ENCODE measurements around the gene POFUT1. TPM values are rescaled to one million over a fixed set of nuclear protein-coding genes. Genes with fewer than 3 reads are reported as not detected.
"Not testable (repeated sequence)": the region's sequence is repeated elsewhere in the genome, so short reads cannot be mapped to it uniquely, and the experiment has no call there.

Gene POFUT1
- total and polyA plus RNA-seq, 5 donors, result 16.6 to 29.3 (median 27.6) TPM

DNA sequence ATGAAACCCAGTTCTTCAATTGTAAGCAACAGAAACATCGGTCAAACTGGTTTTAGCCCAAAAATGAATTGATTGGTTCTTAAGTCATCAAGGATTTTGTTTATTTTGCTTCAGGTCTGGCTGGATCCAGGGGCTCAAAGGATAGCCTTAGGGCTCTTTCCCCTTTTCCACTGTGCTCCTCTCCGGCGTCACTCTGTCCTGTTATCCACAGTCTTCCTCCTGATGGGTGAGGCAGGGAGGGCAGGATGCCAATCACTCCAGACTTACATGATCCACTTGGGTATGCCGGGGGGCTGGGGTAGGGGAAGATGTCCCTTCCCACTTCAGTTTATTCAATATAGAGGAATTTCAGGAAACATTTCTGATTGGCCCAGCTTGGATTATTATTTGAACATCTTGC lies 40.1 kb upstream of the POFUT1 start:
- Histone ChIP-seq H3K27me3 (ENCODE audit: control insufficient read depth, insufficient read depth) (no peaks in the 10 kb centered on the region), H3K9me3 (ENCODE audit: control insufficient read depth, low read length) (no peaks in the 10 kb centered on the region), H3K4me1 (ENCODE audit: control insufficient read depth, insufficient read depth, low read length) (no peaks in the 10 kb centered on the region), H3K4me3 (ENCODE audit: low read length) (no peak overlapping the region), H3K27ac (ENCODE audit: low read length) (no peak overlapping the region)
- 93% methylated on average over 4 of the region's 4 CpGs for WGBS
- intact Hi-C loops (cut with DNase I), result no loop called here
- ATAC-seq (no peak), DNase-seq (no peak)

DNA sequence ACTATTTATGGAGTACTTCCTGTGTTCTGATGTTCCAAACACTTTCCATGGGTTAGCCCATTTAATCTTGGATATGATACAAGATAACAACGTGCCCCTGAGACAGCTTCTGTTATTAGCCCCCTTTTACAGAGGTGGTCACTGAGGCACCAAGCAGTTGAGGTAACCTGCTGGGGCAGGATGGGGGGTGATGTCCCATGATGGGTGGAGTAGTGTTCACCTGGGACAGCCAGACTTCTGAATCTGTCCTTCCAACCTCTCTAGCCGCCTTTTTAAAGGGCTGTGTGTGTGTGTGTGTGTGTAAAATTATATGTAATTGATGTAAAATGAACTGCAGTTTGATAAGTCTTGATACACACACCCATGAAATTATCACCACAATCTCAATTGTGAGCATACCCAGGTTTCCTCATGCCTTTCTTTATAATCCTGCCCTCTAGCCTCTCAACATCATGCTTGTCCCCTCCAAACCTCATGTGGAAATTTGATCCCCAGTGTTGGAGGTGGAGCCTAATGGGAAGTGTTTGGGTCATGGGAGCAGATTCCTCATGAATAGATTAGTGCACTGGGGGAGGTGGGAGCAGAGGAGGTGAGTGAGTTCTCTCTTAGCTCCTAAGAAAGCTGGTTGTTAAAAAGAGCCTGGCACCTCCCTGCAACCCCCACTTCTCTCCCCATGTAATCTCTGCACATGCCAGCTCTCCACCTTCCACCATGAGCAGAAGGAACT lies 39.3 kb upstream of the POFUT1 start:
- DNase-seq (no peak), ATAC-seq (no peak)
- Histone ChIP-seq H3K9me3 (ENCODE audit: control insufficient read depth, low read length) (no peaks in the 10 kb centered on the region), H3K4me3 (ENCODE audit: low read length) (no peak overlapping the region), H3K27me3 (ENCODE audit: control insufficient read depth, insufficient read depth) (no peaks in the 10 kb centered on the region), H3K4me1 (ENCODE audit: control insufficient read depth, insufficient read depth, low read length) (no peaks in the 10 kb centered on the region), H3K27ac (ENCODE audit: low read length) (no peak overlapping the region)
- intact Hi-C loops (cut with DNase I), result no loop called here
- WGBS, result 62% methylated on average over 2 of the region's 2 CpGs

DNA sequence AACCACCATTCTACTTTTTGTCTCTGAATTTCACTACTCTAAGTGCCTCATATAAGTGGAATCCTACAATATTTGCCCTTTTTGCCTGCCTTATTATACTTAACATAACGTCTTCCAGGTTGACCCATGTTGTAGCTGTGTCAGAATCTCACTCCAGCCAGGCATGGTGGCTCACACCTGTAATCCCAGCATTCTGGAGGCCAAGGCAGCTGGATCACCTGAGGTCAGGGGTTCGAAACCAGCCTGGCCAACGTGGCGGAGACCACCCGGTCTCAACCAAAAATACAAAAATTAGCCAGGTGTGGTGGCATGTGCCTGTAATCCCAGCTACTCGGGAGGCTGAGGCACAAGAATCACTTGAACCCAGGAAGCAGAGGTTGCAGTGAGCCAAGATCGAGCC lies 30.0 kb upstream of the POFUT1 start:
- H3K4me1 ChIP-seq (ENCODE audit: control insufficient read depth, insufficient read depth, low read length); H3K27ac ChIP-seq (ENCODE audit: low read length); H3K9me3 ChIP-seq (ENCODE audit: control insufficient read depth, low read length); ATAC-seq; DNase-seq; intact Hi-C loops (cut with DNase I); H3K27me3 ChIP-seq (ENCODE audit: control insufficient read depth, insufficient read depth); H3K4me3 ChIP-seq (ENCODE audit: low read length): not testable (repeated sequence)
- 95% methylated on average over 7 of the region's 7 CpGs for WGBS

DNA sequence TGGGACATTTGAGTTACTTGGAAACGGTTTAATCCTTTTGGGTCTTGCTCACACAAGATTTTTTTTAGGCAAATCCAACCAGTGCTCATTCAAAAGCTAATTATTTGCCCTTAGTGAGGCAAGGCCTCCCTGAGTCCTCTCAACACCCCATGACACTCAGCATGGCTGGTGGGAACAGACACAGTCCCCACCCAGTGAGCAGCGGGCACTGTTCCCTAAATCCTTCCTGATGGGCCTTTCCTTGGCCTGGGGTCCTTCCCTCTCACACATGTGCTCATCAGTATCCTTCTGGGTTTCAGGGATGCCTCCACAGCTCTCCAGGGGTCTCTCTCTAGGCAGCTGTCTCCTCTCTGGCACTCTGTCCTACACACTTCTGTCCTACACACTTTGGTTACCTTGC lies 28.2 kb upstream of the POFUT1 start:
- intact Hi-C loops (cut with DNase I), result no loop called here
- no peak overlapping the region for H3K4me3 ChIP-seq (ENCODE audit: low read length)
- ATAC-seq (no peak), DNase-seq (no peak)
- no peaks in the 10 kb centered on the region for H3K27me3 ChIP-seq (ENCODE audit: control insufficient read depth, insufficient read depth)
- no peak overlapping the region for H3K27ac ChIP-seq (ENCODE audit: low read length)
- no peaks in the 10 kb centered on the region for H3K9me3 ChIP-seq (ENCODE audit: control insufficient read depth, low read length)
- WGBS, result 86% methylated on average over 2 of the region's 2 CpGs
- H3K4me1 ChIP-seq (ENCODE audit: control insufficient read depth, insufficient read depth, low read length), result no peaks in the 10 kb centered on the region

DNA sequence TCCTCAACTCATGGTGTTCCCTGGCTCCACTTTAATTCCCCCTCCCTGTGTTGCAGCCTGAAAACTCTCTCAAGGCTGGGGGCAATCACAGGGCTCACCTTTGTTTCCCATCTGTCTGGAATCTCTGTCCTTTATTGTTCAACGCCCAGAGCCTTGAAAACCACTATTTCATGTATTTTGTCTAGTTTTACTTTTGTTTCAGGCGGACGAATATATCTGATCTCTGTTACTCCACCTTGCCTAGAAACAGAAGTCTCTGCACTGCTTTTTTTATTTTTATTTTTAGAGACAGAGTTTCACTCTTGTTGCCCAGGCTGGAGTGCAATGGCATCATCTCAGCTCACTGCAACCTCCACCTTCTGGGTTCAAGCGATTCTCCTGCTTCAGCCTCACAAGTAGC lies 27.7 kb upstream of the POFUT1 start:
- Histone ChIP-seq H3K4me3 (ENCODE audit: low read length) (no peak overlapping the region), H3K9me3 (ENCODE audit: control insufficient read depth, low read length) (no peaks in the 10 kb centered on the region), H3K27ac (ENCODE audit: low read length) (no peak overlapping the region), H3K27me3 (ENCODE audit: control insufficient read depth, insufficient read depth) (no peaks in the 10 kb centered on the region), H3K4me1 (ENCODE audit: control insufficient read depth, insufficient read depth, low read length) (no peaks in the 10 kb centered on the region)
- 93% methylated on average over 4 of the region's 4 CpGs for WGBS
- ATAC-seq, result no peak
- DNase-seq, result no peak
- intact Hi-C loops (cut with DNase I), result no loop called here

DNA sequence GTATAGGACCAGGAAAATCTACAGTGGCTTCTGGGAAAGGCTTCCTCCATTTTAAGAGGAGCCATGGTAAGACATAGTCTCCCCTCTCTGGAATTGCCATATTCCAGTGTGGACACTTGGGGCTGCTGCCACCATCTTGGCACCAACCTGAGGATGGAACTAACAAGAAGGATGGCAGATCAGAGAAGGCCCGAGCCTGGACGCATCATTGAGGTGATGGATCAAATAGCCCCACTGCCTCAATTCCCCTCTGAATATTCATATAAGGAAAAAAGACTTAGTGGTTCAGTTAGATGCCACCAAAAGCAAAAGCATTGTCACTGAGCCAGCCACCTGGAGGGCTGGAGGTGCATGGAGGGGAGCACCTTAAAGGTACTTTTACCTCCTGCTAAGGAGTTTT lies 26.1 kb upstream of the POFUT1 start:
- no peak overlapping the region for H3K27ac ChIP-seq (ENCODE audit: low read length)
- DNase-seq, result no peak
- H3K4me3 ChIP-seq (ENCODE audit: low read length), result no peak overlapping the region
- no peaks in the 10 kb centered on the region for H3K4me1 ChIP-seq (ENCODE audit: control insufficient read depth, insufficient read depth, low read length)
- intact Hi-C loops (cut with DNase I), result no loop called here
- ATAC-seq, result no peak
- H3K9me3 ChIP-seq (ENCODE audit: control insufficient read depth, low read length), result no peaks in the 10 kb centered on the region
- 94% methylated on average over 2 of the region's 2 CpGs for WGBS
- no peaks in the 10 kb centered on the region for H3K27me3 ChIP-seq (ENCODE audit: control insufficient read depth, insufficient read depth)

DNA sequence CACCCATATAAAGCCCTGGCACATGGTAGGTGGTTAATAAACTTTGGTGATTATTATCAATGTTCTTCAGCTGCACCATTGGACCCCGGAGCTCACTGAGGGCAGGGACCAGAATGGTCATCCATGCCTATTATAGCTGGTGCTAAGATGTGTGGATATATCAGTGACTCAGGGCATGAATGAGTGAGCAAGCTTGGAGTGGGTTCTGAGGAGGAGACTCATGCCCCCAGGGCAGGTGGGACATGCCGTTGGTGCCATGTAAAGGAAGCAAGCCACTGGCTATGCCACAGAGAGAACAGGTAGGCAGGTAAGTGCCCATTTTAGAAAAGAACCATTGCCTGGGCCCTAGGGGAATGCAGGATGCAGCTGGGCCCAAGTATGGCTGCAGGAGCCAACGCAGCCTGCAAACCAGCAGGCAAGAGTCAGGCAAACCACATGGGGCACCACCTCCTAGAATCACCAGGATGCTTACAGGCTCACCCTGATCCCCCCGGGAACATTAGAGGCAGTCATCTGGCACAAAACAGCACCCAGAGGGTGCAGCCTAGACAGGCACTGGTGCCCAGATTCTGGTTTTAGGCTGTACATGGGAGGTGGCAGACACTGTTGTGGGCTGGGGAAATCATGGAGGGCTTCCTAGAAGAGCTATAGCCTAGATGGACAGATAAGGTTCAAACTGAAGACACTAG lies 23.6 kb upstream of the POFUT1 start:
- H3K27me3 ChIP-seq (ENCODE audit: control insufficient read depth, insufficient read depth), result no peaks in the 10 kb centered on the region
- DNase-seq (no peak), ATAC-seq (no peak)
- H3K4me3 ChIP-seq (ENCODE audit: low read length), result no peak overlapping the region
- 90% methylated on average over 4 of the region's 4 CpGs for WGBS
- H3K4me1 ChIP-seq (ENCODE audit: control insufficient read depth, insufficient read depth, low read length), result peaks cover 9% of the 10 kb centered on the region
- intact Hi-C loops (cut with DNase I), result no loop called here
- no peak overlapping the region for H3K27ac ChIP-seq (ENCODE audit: low read length)
- H3K9me3 ChIP-seq (ENCODE audit: control insufficient read depth, low read length), result no peaks in the 10 kb centered on the region

DNA sequence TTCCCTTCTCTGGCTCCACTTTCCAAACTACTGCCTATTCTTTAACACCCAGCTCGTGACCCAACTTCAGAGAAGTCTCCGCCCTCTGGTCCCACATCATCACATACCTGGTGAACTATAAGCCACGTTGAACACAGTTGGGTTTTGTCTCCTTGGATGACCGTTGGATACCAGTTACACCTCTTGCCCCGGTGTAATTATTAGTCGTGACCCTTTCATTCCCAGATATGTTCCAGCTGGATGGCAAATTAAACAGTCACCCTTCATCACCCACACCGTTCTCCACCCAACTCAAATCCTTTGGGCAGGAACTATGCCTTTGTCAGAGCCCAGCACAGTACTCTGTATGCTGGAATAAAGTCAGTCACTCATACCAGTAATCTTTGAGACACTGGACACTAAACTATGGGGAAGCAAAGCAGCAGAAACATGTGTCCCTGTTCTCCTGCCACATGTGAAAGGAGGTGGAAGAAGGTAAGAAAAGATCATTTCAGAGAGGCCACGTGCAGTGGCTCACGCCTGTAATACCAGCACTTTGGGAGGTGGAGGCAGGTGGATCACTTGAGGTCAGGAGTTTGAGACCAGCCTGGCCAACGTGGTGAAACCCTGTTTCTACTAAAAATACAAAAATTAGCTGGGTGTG lies 22.6 kb upstream of the POFUT1 start:
- Histone ChIP-seq H3K9me3 (ENCODE audit: control insufficient read depth, low read length) (no peaks in the 10 kb centered on the region), H3K4me1 (ENCODE audit: control insufficient read depth, insufficient read depth, low read length) (peaks cover 12% of the 10 kb centered on the region), H3K27me3 (ENCODE audit: control insufficient read depth, insufficient read depth) (no peaks in the 10 kb centered on the region), H3K27ac (ENCODE audit: low read length) (no peak overlapping the region), H3K4me3 (ENCODE audit: low read length) (no peak overlapping the region)
- DNase-seq (no peak), ATAC-seq (no peak)
- 74% methylated on average over 10 of the region's 10 CpGs for WGBS
- intact Hi-C loops (cut with DNase I), result no loop called here

DNA sequence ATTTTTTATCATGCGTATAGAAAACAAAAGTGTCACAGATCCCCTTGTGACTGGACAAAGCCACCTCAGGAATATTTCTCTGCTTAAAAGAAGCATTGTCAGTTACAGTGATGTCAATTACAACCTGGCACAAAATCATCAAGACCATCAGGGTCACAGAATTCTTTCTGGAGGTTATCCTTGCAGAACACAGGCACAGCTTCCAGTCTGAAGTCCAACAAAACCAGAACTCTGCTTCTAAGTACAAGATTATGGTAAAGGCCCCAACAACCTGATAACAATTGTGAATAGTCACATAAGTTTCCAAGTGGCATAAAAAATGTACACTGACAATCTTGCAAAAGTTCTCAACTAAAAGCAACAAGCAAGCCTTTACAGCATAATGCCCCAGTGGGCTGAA lies 21.2 kb upstream of the POFUT1 start:
- Histone ChIP-seq H3K4me1 (ENCODE audit: control insufficient read depth, insufficient read depth, low read length) (peaks cover 12% of the 10 kb centered on the region), H3K27me3 (ENCODE audit: control insufficient read depth, insufficient read depth) (no peaks in the 10 kb centered on the region), H3K4me3 (ENCODE audit: low read length) (no peak overlapping the region), H3K9me3 (ENCODE audit: control insufficient read depth, low read length) (no peaks in the 10 kb centered on the region), H3K27ac (ENCODE audit: low read length) (no peak overlapping the region)
- ATAC-seq (no peak), DNase-seq (no peak)
- 95% methylated on average over 1 of the region's 1 CpG for WGBS
- intact Hi-C loops (cut with DNase I), result no loop called here

DNA sequence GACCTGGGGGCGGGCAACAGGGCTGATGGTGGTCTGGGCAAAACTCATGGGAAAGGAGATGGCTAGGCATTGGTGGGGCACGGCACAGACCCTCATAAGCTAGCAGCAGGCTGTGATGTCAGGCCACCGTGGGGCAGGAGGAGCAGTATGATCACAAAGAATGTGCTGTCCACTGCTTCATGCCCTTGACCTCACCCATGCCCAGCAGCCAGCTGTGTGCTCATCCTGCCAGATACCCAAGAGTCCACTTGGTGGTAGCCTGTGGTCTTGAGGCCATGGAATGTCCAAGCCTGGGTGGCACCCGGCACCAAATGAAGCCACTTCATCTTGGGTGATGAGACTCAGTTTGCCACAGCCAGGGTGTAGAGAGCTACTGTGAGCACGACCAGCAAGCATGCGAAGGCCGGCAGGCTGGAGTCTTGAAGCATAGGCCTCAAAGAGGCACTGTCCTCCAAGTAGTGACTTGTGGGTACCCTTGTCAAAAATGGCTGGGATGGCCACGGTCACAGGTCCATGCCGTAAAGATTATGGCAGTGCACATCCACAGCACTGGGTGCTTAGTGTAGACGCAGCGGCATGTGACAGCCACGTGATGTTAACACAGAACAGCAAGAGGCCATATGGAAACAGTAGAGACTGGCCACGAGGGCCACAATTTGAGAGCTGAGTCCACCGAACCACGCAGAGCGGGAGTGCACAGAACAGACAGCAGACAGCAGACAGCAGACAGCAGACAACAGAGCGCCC lies 19.1 kb upstream of the POFUT1 start:
- no peak overlapping the region for H3K27ac ChIP-seq (ENCODE audit: low read length)
- H3K4me3 ChIP-seq (ENCODE audit: low read length), result no peak overlapping the region
- peaks cover 12% of the 10 kb centered on the region for H3K4me1 ChIP-seq (ENCODE audit: control insufficient read depth, insufficient read depth, low read length)

DNA sequence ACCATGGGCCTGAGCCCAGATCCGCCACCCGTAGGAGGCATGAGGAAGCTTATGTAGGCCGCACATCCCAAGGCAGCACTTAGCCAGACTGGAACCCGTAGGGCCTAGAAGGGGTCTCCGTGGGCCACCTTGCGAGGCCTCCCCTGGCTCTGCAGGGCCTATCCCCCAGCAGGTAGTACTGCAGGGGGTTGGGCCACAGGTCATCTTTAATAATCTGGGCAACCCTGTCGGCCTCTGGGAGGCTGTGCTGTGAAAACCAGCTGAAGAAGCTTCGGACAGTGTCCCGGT lies 18.6 kb upstream of the POFUT1 start:
- DNase-seq (no peak), ATAC-seq (no peak)
- intact Hi-C loops (cut with DNase I), result no loop called here
- H3K27me3 ChIP-seq (ENCODE audit: control insufficient read depth, insufficient read depth), result no peaks in the 10 kb centered on the region
- peaks cover 12% of the 10 kb centered on the region for H3K4me1 ChIP-seq (ENCODE audit: control insufficient read depth, insufficient read depth, low read length)
- H3K27ac ChIP-seq (ENCODE audit: low read length), result no peak overlapping the region
- H3K9me3 ChIP-seq (ENCODE audit: control insufficient read depth, low read length), result no peaks in the 10 kb centered on the region
- H3K4me3 ChIP-seq (ENCODE audit: low read length), result no peak overlapping the region
- WGBS, result 94% methylated on average over 9 of the region's 9 CpGs

More for the DNA sequence above, 19.1 kb upstream of the POFUT1 start:
- ATAC-seq (no peak), DNase-seq (no peak)
- no peaks in the 10 kb centered on the region for H3K27me3 ChIP-seq (ENCODE audit: control insufficient read depth, insufficient read depth)
- intact Hi-C loops (cut with DNase I), result no loop called here
- no peaks in the 10 kb centered on the region for H3K9me3 ChIP-seq (ENCODE audit: control insufficient read depth, low read length)
- 97% methylated on average over 17 of the region's 17 CpGs for WGBS

All from right cardiac atrium (tissue), 5 donors.